OCI-LY3 (cell line): ENCODE data around the gene PPP2R5C.

ENCODE experiments used
- H2AFZ ChIP-seq: fragments of 200-600, 300-600 bp; shearing (Covaris generic); 2 replicates; pipeline ENCODE4 v1.6.0; 2014; ENCODE audit warnings: antibody characterized with exemption, low read depth, low read length
- H3K27ac ChIP-seq: fragments of 200-600, 300-600 bp; sonication (generic); 2 replicates; pipeline ENCODE4 v1.5.1; 2014; ENCODE audit warnings: mild to moderate bottlenecking, low read length, moderate library complexity, mixed read lengths
- H3K27me3 ChIP-seq: fragments of 200-600, 300-600 bp; sonication (generic); 2 replicates; pipeline ENCODE4 v1.6.1; 2014; ENCODE audit warnings: low read depth, low read length, mixed read lengths
- H3K36me3 ChIP-seq: fragments of 200-600, 300-600 bp; sonication (generic); replicated peaks from 2 replicates; pipeline ENCODE3; 2014; ENCODE audit warnings: low read depth, low read length, mixed read lengths
- H3K4me1 ChIP-seq: fragments of 300-600, 200-600 bp; sonication (generic); 2 replicates; pipeline ENCODE4 v1.6.1; 2014; ENCODE audit warnings: low read length, mixed read lengths
- H3K4me2 ChIP-seq: fragments of 200-600, 300-600 bp; sonication (generic); 2 replicates; pipeline ENCODE4 v1.6.1; 2014; ENCODE audit warnings: low read length, mixed read lengths
- H3K4me3 ChIP-seq: fragments of 300-600, 200-600 bp; sonication (generic); 2 replicates; pipeline ENCODE4 v1.5.1; 2014; ENCODE audit warnings: antibody characterized with exemption, mild to moderate bottlenecking, low read length, moderate library complexity
- H3K79me2 ChIP-seq: fragments of 300-600, 200-600 bp; shearing (Covaris generic); 2 replicates; pipeline ENCODE4 v1.6.1; 2014; ENCODE audit warnings: mild to moderate bottlenecking, low read length, mixed read lengths
- H3K9ac ChIP-seq: fragments of 300-600, 200-600 bp; shearing (Covaris generic); 2 replicates; pipeline ENCODE4 v1.6.0; 2014; ENCODE audit warnings: mild to moderate bottlenecking, low read length, moderate library complexity
- H3K9me3 ChIP-seq: fragments of 200-600, 300-600 bp; shearing (Covaris generic); 2 replicates; pipeline ENCODE4 v1.6.1; 2014; ENCODE audit warnings: low read length, mixed read lengths; ENCODE audit not compliant: insufficient read depth
- H4K20me1 ChIP-seq: fragments of 200-600, 300-600 bp; sonication (generic); 2 replicates; pipeline ENCODE4 v1.6.1; 2016; ENCODE audit warnings: low read length, mixed read lengths; ENCODE audit not compliant: insufficient read depth
- CTCF ChIP-seq: fragments of 200-600, 300-600 bp; sonication (generic); IDR thresholded peaks from 2 replicates; pipeline ENCODE4 v1.5.1; 2014; ENCODE audit warnings: antibody characterized with exemption, low read length, low read depth
- EZH2phosphoT487 ChIP-seq: fragments of 200-600 bp; shearing (Covaris generic); IDR thresholded peaks from 2 replicates; pipeline ENCODE4 v1.6.1; 2018; ENCODE audit warnings: antibody characterized with exemption, mixed run types, low read depth

PPP2R5C gene

GRCh38 chr14:101714394-101714793 is 47.1 kb upstream of the PPP2R5C start:
- no peaks in the 10 kb centered on the region for H3K9me3 ChIP-seq
- H3K79me2 ChIP-seq: no peaks in the 10 kb centered on the region
- H3K27me3 ChIP-seq: no peaks in the 10 kb centered on the region
- H3K9ac ChIP-seq: no peak overlapping the region
- H2AFZ ChIP-seq: no peak overlapping the region
- no peak for TF ChIP-seq EZH2phosphoT487
- no peak for TF ChIP-seq CTCF
- H3K4me1 ChIP-seq: no peaks in the 10 kb centered on the region
- H4K20me1 ChIP-seq: no peaks in the 10 kb centered on the region
- H3K4me2 ChIP-seq: no peak overlapping the region
- H3K4me3 ChIP-seq: no peak overlapping the region
- H3K27ac ChIP-seq: no peak overlapping the region
- H3K36me3 ChIP-seq: no peaks in the 10 kb centered on the region

- Histone ChIP-seq H2AFZ (no peak overlapping the region), H3K9me3 (no peaks in the 10 kb centered on the region), H3K9ac (no peak overlapping the region)
These were observed 46.1 kb upstream of the PPP2R5C start for GRCh38 chr14:101715210-101716076.

GRCh38 chr14:101716077-101716950 is 45.2 kb upstream of the PPP2R5C start:
- H3K4me2 ChIP-seq: no peak overlapping the region
- no peak overlapping the region for H2AFZ ChIP-seq
- no peak overlapping the region for H3K27ac ChIP-seq
- no peaks in the 10 kb centered on the region for H3K36me3 ChIP-seq
- H4K20me1 ChIP-seq: no peaks in the 10 kb centered on the region
- H3K4me3 ChIP-seq: no peak overlapping the region
- no peaks in the 10 kb centered on the region for H3K4me1 ChIP-seq
- H3K27me3 ChIP-seq: no peaks in the 10 kb centered on the region
- no peaks in the 10 kb centered on the region for H3K9me3 ChIP-seq
- no peak overlapping the region for H3K9ac ChIP-seq
- TF ChIP-seq CTCF (no peak), EZH2phosphoT487 (no peak)
- H3K79me2 ChIP-seq: no peaks in the 10 kb centered on the region

More at GRCh38 chr14:101715210-101716076, 46.1 kb upstream of the PPP2R5C start:
- no peak for TF ChIP-seq CTCF
- TF ChIP-seq EZH2phosphoT487: no peak
- H3K79me2 ChIP-seq: no peaks in the 10 kb centered on the region
- no peak overlapping the region for H3K4me2 ChIP-seq
- no peaks in the 10 kb centered on the region for H3K36me3 ChIP-seq
- H3K27me3 ChIP-seq: no peaks in the 10 kb centered on the region
- H3K27ac ChIP-seq: no peak overlapping the region
- no peaks in the 10 kb centered on the region for H3K4me1 ChIP-seq
- H3K4me3 ChIP-seq: no peak overlapping the region
- no peaks in the 10 kb centered on the region for H4K20me1 ChIP-seq
